Esophagus squamous epithelium (tissue), 4 donors: ENCODE data around the gene MOCOS.

ENCODE experiments used
- POLR2A ChIP-seq, 4 donors: fragments of 450-650 bp; IDR thresholded peaks; one replicate each; pipeline ENCODE4 v1.6.1; 2017; ENCODE audit warnings: antibody characterized with exemption in 4 of 4, mild to moderate bottlenecking in 4 of 4, moderate library complexity in 3 of 4
- TF ChIP-seq, protein P1 (sequence below), 6 experiments: fragments of 450-650 bp in 4 of 6; fragments of 200-600 bp in 2 of 6; sonication (generic) in 2 of 6; IDR thresholded peaks; one replicate each; pipeline ENCODE4 v1.5.1; 2016 to 2019; ENCODE audit warnings: antibody characterized with exemption in 6 of 6, mild to moderate bottlenecking in 4 of 6, moderate library complexity in 4 of 6

DNA sequence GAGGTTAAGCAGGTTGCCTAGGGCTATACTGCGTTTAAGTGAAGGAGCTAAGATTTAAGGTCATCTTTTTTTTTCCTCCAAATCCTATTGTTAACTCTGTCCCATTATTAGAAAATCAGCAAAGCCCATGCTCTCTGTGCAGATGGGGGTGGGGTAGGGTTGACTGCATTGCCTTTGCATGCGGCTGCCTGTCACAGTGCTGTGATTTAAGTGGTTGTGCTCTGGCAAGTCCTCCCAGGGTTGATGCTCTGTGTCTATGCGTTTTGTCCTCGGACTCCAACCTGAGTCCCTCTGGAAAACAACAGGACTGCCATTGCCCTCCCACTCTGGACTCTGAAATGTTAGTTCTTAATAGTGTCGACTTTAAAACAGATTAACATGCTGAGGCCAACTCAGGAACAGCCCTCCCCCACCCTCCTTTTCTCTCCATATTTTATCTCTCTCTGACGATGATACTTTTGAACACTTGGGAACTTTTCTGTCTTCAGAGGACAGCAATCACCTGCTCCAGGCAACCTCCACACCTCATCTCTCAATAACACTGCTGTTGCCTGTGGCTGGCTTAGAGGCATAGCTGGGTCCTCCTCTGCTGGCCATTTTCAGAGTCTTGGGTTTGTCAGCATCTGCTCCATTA is 116.0 kb downstream of the MOCOS start:
- TF ChIP-seq POLR2A (IDR thresholded peaks at IDR 0.05), result no peak
- TF ChIP-seq, protein P1, sequence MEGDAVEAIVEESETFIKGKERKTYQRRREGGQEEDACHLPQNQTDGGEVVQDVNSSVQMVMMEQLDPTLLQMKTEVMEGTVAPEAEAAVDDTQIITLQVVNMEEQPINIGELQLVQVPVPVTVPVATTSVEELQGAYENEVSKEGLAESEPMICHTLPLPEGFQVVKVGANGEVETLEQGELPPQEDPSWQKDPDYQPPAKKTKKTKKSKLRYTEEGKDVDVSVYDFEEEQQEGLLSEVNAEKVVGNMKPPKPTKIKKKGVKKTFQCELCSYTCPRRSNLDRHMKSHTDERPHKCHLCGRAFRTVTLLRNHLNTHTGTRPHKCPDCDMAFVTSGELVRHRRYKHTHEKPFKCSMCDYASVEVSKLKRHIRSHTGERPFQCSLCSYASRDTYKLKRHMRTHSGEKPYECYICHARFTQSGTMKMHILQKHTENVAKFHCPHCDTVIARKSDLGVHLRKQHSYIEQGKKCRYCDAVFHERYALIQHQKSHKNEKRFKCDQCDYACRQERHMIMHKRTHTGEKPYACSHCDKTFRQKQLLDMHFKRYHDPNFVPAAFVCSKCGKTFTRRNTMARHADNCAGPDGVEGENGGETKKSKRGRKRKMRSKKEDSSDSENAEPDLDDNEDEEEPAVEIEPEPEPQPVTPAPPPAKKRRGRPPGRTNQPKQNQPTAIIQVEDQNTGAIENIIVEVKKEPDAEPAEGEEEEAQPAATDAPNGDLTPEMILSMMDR (IDR thresholded peaks at IDR 0.05), result no peak
